ACHN (cell line): Measurements from ENCODE around the gene CES1.
"Not testable (repeated sequence)": the region's sequence is repeated elsewhere in the genome, so short reads cannot be mapped to it uniquely, and the experiment has no call there.

ENCODE experiments used
- DNase-seq: peaks from one replicate; pipeline ENCODE4 v3.0.0-alpha.2; 2015
- in situ Hi-C: cut with HindIII; loops from 2 replicates; pipeline ENCODE4 v1.10.0; 2017; ENCODE audit warnings: low sequenced_read_pairs, low pct_ligation_motif_present, low pct_unique_long_range_greater_than_20kb

CES1 gene

DNA sequence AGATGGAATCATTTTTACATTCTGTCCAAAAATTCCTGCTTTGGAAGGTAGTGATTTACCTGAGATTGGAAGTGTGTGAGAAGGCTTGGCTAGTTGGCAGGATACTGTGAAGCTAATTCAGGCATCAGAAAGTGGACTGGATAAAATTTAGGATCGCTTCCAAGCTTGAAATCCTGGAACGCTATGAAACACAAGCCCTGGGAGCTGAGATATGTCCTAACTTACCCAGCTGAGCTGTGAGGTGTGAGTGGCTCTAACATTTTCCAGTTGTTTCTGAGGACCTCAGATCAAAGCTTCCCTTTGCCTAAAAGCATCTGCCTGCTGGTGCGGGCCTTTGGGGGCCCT is 73.0 kb downstream of the CES1 start:
- DNase-seq, in situ Hi-C loops: not testable (repeated sequence)

DNA sequence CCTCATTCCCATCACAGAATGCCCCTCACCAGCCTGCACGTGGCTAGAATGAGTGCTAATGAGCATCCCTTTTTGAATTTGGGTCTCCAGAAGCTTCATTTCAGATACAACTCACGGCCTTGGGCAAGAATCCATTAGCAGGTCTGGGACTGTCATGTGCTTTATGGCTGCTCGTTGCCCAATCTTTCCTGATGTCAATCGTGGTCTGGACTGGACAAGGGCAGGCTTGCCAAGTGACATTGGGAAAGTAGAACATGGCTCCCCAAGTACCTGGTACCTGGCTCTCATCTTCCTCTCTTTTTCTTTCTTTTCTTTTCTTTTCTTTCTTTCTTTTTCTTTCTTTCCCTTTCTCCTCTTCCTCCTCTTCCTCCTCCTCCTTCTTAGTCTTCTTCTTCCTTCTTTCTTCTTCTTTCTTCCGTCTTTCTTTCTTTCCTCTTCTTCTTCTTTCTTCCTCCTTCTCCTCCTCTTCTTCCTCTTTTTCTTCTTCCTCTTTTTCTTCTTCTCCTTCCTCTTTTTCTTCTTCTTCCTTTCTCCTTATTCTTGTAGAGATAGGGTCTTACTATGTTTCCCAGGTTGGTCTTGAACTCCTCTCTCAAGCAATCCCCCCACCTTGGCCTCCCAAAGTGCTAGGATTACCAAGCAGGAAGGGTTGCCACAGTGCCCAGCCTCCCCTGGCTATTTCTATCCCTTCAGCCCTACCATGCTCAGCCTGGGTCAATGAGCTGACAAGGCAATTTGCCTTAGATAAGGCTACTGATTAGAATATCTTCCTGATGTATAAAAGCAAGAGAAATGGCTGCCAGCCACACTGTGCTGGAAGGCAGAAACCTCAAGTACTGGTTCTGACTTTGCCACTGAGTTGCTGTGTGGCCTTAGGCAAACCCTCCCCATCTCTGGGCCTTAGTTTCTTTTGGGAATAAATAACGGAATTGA is 75.0 kb downstream of the CES1 start:
- DNase-seq, in situ Hi-C loops: not testable (repeated sequence)

DNA sequence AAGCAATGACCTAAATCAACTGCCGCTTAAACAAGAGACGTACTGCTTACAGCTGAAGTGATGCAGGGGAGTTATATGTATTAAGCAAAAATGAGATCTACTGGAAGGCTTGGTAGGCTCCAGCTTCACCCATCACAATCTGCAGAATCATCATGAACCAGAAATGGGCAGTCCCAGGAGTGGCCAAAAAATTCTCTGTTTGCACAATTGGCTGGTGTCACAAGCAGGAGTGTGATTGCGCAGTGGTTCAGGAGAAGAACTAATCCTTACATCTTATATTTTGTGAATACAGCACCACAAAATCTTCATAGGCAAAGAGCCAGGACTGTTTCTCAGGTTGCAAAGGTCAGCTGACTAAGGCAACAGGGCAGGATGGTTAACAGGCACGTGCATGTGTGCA is 75.9 kb downstream of the CES1 start:
- no peak for DNase-seq
- in situ Hi-C loops, result no loop called here

DNA sequence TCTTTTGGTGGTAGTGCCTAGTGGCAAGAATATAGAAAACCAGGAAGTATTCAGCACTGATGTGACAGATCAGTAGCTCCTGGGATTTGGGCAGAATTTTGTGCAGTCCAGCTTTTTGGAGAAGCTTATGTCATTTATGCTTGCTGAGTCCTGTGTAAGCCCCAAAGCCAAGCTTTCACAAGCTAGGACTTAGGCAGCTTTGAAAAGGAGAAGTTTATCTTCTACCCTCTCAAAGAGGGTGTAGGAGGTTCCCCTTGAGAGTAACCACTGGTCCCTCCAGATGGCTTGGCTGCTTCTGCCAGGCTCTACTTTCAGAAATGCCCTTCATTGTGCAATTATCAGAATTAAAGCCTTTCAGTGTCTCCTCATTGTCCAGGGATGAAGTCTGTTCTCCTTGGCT is 78.8 kb downstream of the CES1 start:
- DNase-seq, result no peak
- in situ Hi-C loops, result no loop called here

DNA sequence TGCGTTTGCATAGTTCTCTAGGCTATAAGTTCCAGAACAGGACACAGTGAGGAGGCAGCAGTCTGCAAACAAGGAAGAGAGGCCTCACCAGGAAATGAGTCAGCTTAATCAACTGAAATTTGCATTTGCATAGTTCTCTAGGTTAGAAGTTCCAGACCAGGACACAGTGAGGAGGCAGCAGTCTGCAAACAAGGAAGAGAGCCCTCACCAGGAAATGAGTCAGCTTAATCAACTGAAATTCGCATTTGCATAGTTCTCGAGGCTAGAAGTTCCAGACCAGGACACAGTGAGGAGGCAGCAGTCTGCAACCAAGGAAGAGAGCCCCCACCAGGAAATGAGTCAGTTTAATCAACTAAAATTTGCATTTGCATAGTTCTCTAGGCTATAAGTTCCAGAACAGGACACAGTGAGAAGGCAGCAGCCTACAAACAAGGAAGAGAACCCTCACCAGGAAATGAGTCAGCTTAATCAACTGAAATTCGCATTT is 79.7 kb downstream of the CES1 start:
- in situ Hi-C loops, DNase-seq: not testable (repeated sequence)
